ENCODE data around the gene C3orf22.
"Not testable (repeated sequence)": the region's sequence is repeated elsewhere in the genome, so short reads cannot be mapped to it uniquely, and the experiment has no call there.

Gene C3orf22

GRCh38 chr3:126542340-126543241 lies 16.1 kb downstream of the C3orf22 start:
- DNase-seq (ENCODE audit: low spot score in 2 of 2) (peak in 1 of 2 donors; percentile 8), ATAC-seq (ENCODE audit: low read depth) (no peak)
- Mint-ChIP-seq H3K27ac (no peak overlapping the region), H3K4me3 (no peak overlapping the region), H3K27me3 (peaks cover 9% of the 10 kb centered on the region), H3K36me3 (no peaks in the 10 kb centered on the region), H3K9me3 (no peaks in the 10 kb centered on the region), H3K4me1 (peaks cover 5% of the 10 kb centered on the region)

- peaks cover 5% of the 10 kb centered on the region for H3K4me1 Mint-ChIP-seq
- peaks cover 13% of the 10 kb centered on the region for H3K27me3 Mint-ChIP-seq
- no peak overlapping the region for H3K4me3 Mint-ChIP-seq
- H3K27ac Mint-ChIP-seq = no peak overlapping the region
- DNase-seq (ENCODE audit: low spot score in 2 of 2) (no peak), ATAC-seq (ENCODE audit: low read depth) (no peak)
- H3K36me3 Mint-ChIP-seq = no peaks in the 10 kb centered on the region
- no peaks in the 10 kb centered on the region for H3K9me3 Mint-ChIP-seq
Observed at GRCh38 chr3:126541628-126542339, 16.9 kb downstream of the C3orf22 start.

GRCh38 chr3:126540951-126541627 lies 17.6 kb downstream of the C3orf22 start:
- peaks cover 13% of the 10 kb centered on the region for H3K27me3 Mint-ChIP-seq
- H3K27ac Mint-ChIP-seq = no peak overlapping the region
- H3K36me3 Mint-ChIP-seq = no peaks in the 10 kb centered on the region
- peaks cover 5% of the 10 kb centered on the region for H3K4me1 Mint-ChIP-seq
- no peaks in the 10 kb centered on the region for H3K9me3 Mint-ChIP-seq
- H3K4me3 Mint-ChIP-seq = no peak overlapping the region
- ATAC-seq (ENCODE audit: low read depth) (no peak), DNase-seq (ENCODE audit: low spot score in 2 of 2) (no peak)

- ATAC-seq (ENCODE audit: low read depth) = no peak
- Mint-ChIP-seq H3K9me3 (no peaks in the 10 kb centered on the region), H3K36me3 (no peaks in the 10 kb centered on the region), H3K4me1 (peaks cover 5% of the 10 kb centered on the region), H3K27me3 (peaks cover 14% of the 10 kb centered on the region), H3K4me3 (no peak overlapping the region), H3K27ac (no peak overlapping the region)
- DNase-seq (ENCODE audit: low spot score in 2 of 2) = no peak
Observed at GRCh38 chr3:126540342-126540849, 18.3 kb downstream of the C3orf22 start.

- no peak overlapping the region for H3K27ac Mint-ChIP-seq
- peaks cover 16% of the 10 kb centered on the region for H3K27me3 Mint-ChIP-seq
- DNase-seq (ENCODE audit: low spot score in 2 of 2) (no peak), ATAC-seq (ENCODE audit: low read depth) (no peak)
- H3K9me3 Mint-ChIP-seq = no peaks in the 10 kb centered on the region
- H3K36me3 Mint-ChIP-seq = no peaks in the 10 kb centered on the region
- H3K4me1 Mint-ChIP-seq = peaks cover 5% of the 10 kb centered on the region
- H3K4me3 Mint-ChIP-seq = no peak overlapping the region
Observed at GRCh38 chr3:126539558-126540250, 19.0 kb downstream of the C3orf22 start.

GRCh38 chr3:126538966-126539365 lies 19.8 kb downstream of the C3orf22 start:
- Mint-ChIP-seq H3K36me3 (no peaks in the 10 kb centered on the region), H3K27ac (no peak overlapping the region), H3K9me3 (no peaks in the 10 kb centered on the region), H3K27me3 (peaks cover 21% of the 10 kb centered on the region), H3K4me3 (no peak overlapping the region), H3K4me1 (peaks cover 5% of the 10 kb centered on the region)
- ATAC-seq (ENCODE audit: low read depth) = no peak
- no peak for DNase-seq (ENCODE audit: low spot score in 2 of 2)

- no peak overlapping the region for H3K27ac Mint-ChIP-seq
Observed at GRCh38 chr3:126538316-126538715, 20.4 kb downstream of the C3orf22 start.

GRCh38 chr3:126537730-126538281 lies 20.9 kb downstream of the C3orf22 start:
- DNase-seq (ENCODE audit: low spot score in 2 of 2) (no peak), ATAC-seq (ENCODE audit: low read depth) (no peak)
- Mint-ChIP-seq H3K4me1 (peaks cover 5% of the 10 kb centered on the region), H3K4me3 (no peak overlapping the region), H3K27ac (no peak overlapping the region), H3K36me3 (no peaks in the 10 kb centered on the region), H3K27me3 (peaks cover 21% of the 10 kb centered on the region), H3K9me3 (no peaks in the 10 kb centered on the region)

More at GRCh38 chr3:126538316-126538715, 20.4 kb downstream of the C3orf22 start:
- Mint-ChIP-seq H3K9me3 (no peaks in the 10 kb centered on the region), H3K4me3 (no peak overlapping the region), H3K36me3 (no peaks in the 10 kb centered on the region), H3K27me3 (peaks cover 21% of the 10 kb centered on the region), H3K4me1 (peaks cover 5% of the 10 kb centered on the region)
- ATAC-seq (ENCODE audit: low read depth) (no peak), DNase-seq (ENCODE audit: low spot score in 2 of 2) (no peak)

GRCh38 chr3:126537116-126537729 lies 21.5 kb downstream of the C3orf22 start:
- Mint-ChIP-seq H3K4me1 (peaks cover 5% of the 10 kb centered on the region), H3K9me3 (no peaks in the 10 kb centered on the region), H3K27ac (no peak overlapping the region), H3K4me3 (no peak overlapping the region), H3K27me3 (peaks cover 21% of the 10 kb centered on the region), H3K36me3 (no peaks in the 10 kb centered on the region)
- ATAC-seq (ENCODE audit: low read depth) (no peak), DNase-seq (ENCODE audit: low spot score in 2 of 2) (no peak)

- no peaks in the 10 kb centered on the region for H3K36me3 Mint-ChIP-seq
- no peak overlapping the region for H3K4me3 Mint-ChIP-seq
- H3K27me3 Mint-ChIP-seq = peaks cover 21% of the 10 kb centered on the region
- ATAC-seq (ENCODE audit: low read depth) (no peak), DNase-seq (ENCODE audit: low spot score in 2 of 2) (no peak)
- no peaks in the 10 kb centered on the region for H3K9me3 Mint-ChIP-seq
- no peak overlapping the region for H3K27ac Mint-ChIP-seq
- peaks cover 5% of the 10 kb centered on the region for H3K4me1 Mint-ChIP-seq
Observed at GRCh38 chr3:126536126-126536525, 22.6 kb downstream of the C3orf22 start.

GRCh38 chr3:126535636-126536035 lies 23.1 kb downstream of the C3orf22 start:
- DNase-seq (ENCODE audit: low spot score in 2 of 2) = no peak
- Mint-ChIP-seq H3K27ac (no peak overlapping the region), H3K4me3 (no peak overlapping the region), H3K4me1 (peaks cover 1% of the 10 kb centered on the region), H3K36me3 (no peaks in the 10 kb centered on the region), H3K9me3 (no peaks in the 10 kb centered on the region), H3K27me3 (peaks cover 21% of the 10 kb centered on the region)
- ATAC-seq (ENCODE audit: low read depth) = no peak

- not testable (repeated sequence) for ATAC-seq (ENCODE audit: low read depth); DNase-seq (ENCODE audit: low spot score in 2 of 2); H3K4me1 Mint-ChIP-seq; H3K36me3 Mint-ChIP-seq; H3K9me3 Mint-ChIP-seq; H3K4me3 Mint-ChIP-seq; H3K27ac Mint-ChIP-seq
- H3K27me3 Mint-ChIP-seq = peaks cover 18% of the 10 kb centered on the region
Observed at GRCh38 chr3:126534716-126535115, 24.0 kb downstream of the C3orf22 start.

GRCh38 chr3:126533506-126533905 lies 25.2 kb downstream of the C3orf22 start:
- Mint-ChIP-seq H3K4me1 (no peaks in the 10 kb centered on the region), H3K36me3 (no peaks in the 10 kb centered on the region), H3K27ac (no peak overlapping the region), H3K27me3 (peaks cover 17% of the 10 kb centered on the region), H3K9me3 (no peaks in the 10 kb centered on the region), H3K4me3 (no peak overlapping the region)
- DNase-seq (ENCODE audit: low spot score in 2 of 2) (no peak), ATAC-seq (ENCODE audit: low read depth) (no peak)

Measured in memory B cell (primary cell).